MCF 10A (cell line): ENCODE data around the gene DLK1. TPM values are rescaled to one million over a fixed set of nuclear protein-coding genes. Genes with fewer than 3 reads are reported as not detected.

Experiments
- Bru-seq: library from RNA; stranded (reverse); fragments of 400-500 nt; gene quantifications from one replicate; lab custom pipeline; 2021; lab: Mats Ljungman, UMichigan
- BruChase-seq, 2 experiments: library from RNA; stranded (reverse); fragments of 400-500 nt; gene quantifications; one replicate each; lab custom pipeline; 2021; lab: Mats Ljungman, UMichigan
- BruUV-seq: library from RNA; stranded (reverse); fragments of 400-500 nt; replicated peaks from 2 replicates; lab custom pipeline; 2021; lab: Mats Ljungman, UMichigan
- CTCF ChIA-PET: fragments of 300-600 bp; sonication (Branson Sonifier 250); formaldehyde crosslinking; extraction: SDS; loops from one replicate; lab custom pipeline; 2021; ENCODE audit warnings: antibody characterized with exemption, inconsistent platforms; lab: Yijun Ruan, JAX
- POLR2A ChIA-PET: fragments of 300-600, 350-650 bp; sonication (Branson Sonifier 250); formaldehyde crosslinking; extraction: SDS; loops from one replicate; lab custom pipeline; 2020; ENCODE audit warnings: antibody characterized with exemption, inconsistent platforms; lab: Yijun Ruan, JAX
- DNase-seq: peaks from one replicate; pipeline ENCODE4 v3.0.0-alpha.2; 2018; ENCODE audit not compliant: unreplicated experiment
- H3K27ac Mint-ChIP-seq: one replicate; pipeline ENCODE4 v1.8.0; 2022; ENCODE audit warnings: mild to moderate bottlenecking, low read depth, mixed read lengths; ENCODE audit not compliant: unreplicated experiment
- H3K27me3 Mint-ChIP-seq: one replicate; pipeline ENCODE4 v1.8.0; 2022; ENCODE audit warnings: mixed read lengths; ENCODE audit not compliant: insufficient read depth, unreplicated experiment
- H3K36me3 Mint-ChIP-seq: one replicate; pipeline ENCODE4 v1.8.0; 2022; ENCODE audit warnings: mild to moderate bottlenecking, moderate library complexity, mixed read lengths; ENCODE audit not compliant: insufficient read depth, unreplicated experiment
- H3K4me1 Mint-ChIP-seq: one replicate; pipeline ENCODE4 v1.8.0; 2022; ENCODE audit warnings: mixed read lengths; ENCODE audit not compliant: insufficient read depth, unreplicated experiment
- H3K4me3 Mint-ChIP-seq: one replicate; pipeline ENCODE4 v1.8.0; 2022; ENCODE audit warnings: mild to moderate bottlenecking, moderate library complexity, mixed read lengths; ENCODE audit not compliant: unreplicated experiment
- H3K9me3 Mint-ChIP-seq: one replicate; pipeline ENCODE4 v1.8.0; 2022; ENCODE audit warnings: mixed read lengths; ENCODE audit not compliant: unreplicated experiment
- CTCF ChIP-seq: fragments of 200-600 bp; IDR thresholded peaks from one replicate; pipeline ENCODE4 v1.8.0; 2022; ENCODE audit warnings: antibody characterized with exemption, mild to moderate bottlenecking; ENCODE audit not compliant: unreplicated experiment
- intact Hi-C: fragments of 100-400 bp; cut with micrococcal nuclease; formaldehyde crosslinking; loops from 2 replicates; pipeline ENCODE4 v1.14.1; 2022
- long read RNA-seq: library from polyadenylated mRNA; stranded (forward); transcript quantifications from one replicate; pipeline ENCODE4 v2.0.0, GENCODE V29; 2022
- total RNA-seq: library from RNA; stranded (reverse); gene quantifications from 2 replicates; pipeline ENCODE4 v1.2.3, GENCODE V29; 2022

DLK1 gene
- total RNA-seq (not detected in 2 replicates), Bru-seq, nascent RNA (not detected), BruChase-seq, experiment 1, labeled RNA remaining after a 6-hour chase (not detected), BruChase-seq, experiment 2, labeled RNA remaining after a 2-hour chase (not detected)
- long read RNA-seq: 0 reads

GRCh38 chr14:100726550-100727085 is at the start of gene DLK1:
DLK1 (plus strand) TSS chr14:100726892; CDS start chr14:100727069, 177 bp downstream.
- H3K27me3 Mint-ChIP-seq: peaks cover 74% of the 10 kb centered on the region
- no peak for TF ChIP-seq CTCF
- no peak within 1 kb of the TSS for H3K4me3 Mint-ChIP-seq
- no peaks in the 10 kb centered on the region for H3K4me1 Mint-ChIP-seq
- no peaks in the 10 kb centered on the region for H3K9me3 Mint-ChIP-seq
- H3K36me3 Mint-ChIP-seq: no peaks in the 10 kb centered on the region
- BruUV-seq: no TSS peak
- CTCF ChIA-PET: no interaction called here
- H3K27ac Mint-ChIP-seq: no peak within 1 kb of the TSS
- POLR2A ChIA-PET: no interaction called here
- no peak for DNase-seq
- intact Hi-C loops: no loop called here

- intact Hi-C loops: no loop called here
- H3K36me3 Mint-ChIP-seq: no peaks in the 10 kb centered on the region
- H3K9me3 Mint-ChIP-seq: no peaks in the 10 kb centered on the region
- no peak for DNase-seq
- BruUV-seq: no TSS peak
- TF ChIP-seq CTCF: no peak
- no peaks in the 10 kb centered on the region for H3K27me3 Mint-ChIP-seq
- no peak overlapping the region for H3K4me3 Mint-ChIP-seq
- no peak overlapping the region for H3K27ac Mint-ChIP-seq
- peaks cover 12% of the 10 kb centered on the region for H3K4me1 Mint-ChIP-seq
- ChIA-PET POLR2A (no interaction called here), CTCF (interaction anchor here (1.5 kb wide), 1 partner anchor 558 kb away, joined by 3 read pairs; no protein-coding TSS in a partner anchor)
Measured at GRCh38 chr14:100677152-100677551, 49.5 kb upstream of the DLK1 start.

- H3K9me3 Mint-ChIP-seq: no peaks in the 10 kb centered on the region
- ChIA-PET POLR2A (no interaction called here), CTCF (interaction anchor here (0.7 to 1.5 kb wide), 2 partner anchors 156 to 557 kb away, joined by 3 read pairs; no protein-coding TSS in a partner anchor)
- H3K4me3 Mint-ChIP-seq: no peak overlapping the region
- no peaks in the 10 kb centered on the region for H3K27me3 Mint-ChIP-seq
- no TSS peak for BruUV-seq
- H3K4me1 Mint-ChIP-seq: peaks cover 12% of the 10 kb centered on the region
- H3K36me3 Mint-ChIP-seq: no peaks in the 10 kb centered on the region
- no peak for TF ChIP-seq CTCF
- intact Hi-C loops: no loop called here
- H3K27ac Mint-ChIP-seq: no peak overlapping the region
- no peak for DNase-seq
Measured at GRCh38 chr14:100677554-100678468, 48.9 kb upstream of the DLK1 start.

DNA sequence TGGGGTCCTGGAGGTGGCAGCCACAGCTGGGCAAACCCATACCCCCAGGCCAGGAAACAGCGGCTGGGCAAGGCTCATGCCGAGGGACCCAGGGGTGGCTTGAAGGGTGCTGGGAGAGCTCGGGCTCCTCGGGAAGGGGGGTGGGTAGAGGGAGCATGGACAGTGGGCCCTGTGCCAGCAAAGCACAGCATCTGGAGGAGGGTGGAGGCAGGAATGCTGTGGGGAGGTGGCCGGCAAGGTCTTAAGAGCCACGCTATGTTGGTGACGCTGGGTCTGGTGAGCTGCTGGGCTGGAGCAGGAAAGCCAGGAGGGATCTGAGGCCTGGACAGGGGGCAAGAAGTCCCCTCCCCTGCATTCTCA is 48.2 kb upstream of the DLK1 start:
- intact Hi-C loops: no loop called here
- no peak for TF ChIP-seq CTCF
- Mint-ChIP-seq H3K4me3 (no peak overlapping the region), H3K27ac (no peak overlapping the region), H3K4me1 (peaks cover 12% of the 10 kb centered on the region), H3K36me3 (no peaks in the 10 kb centered on the region), H3K27me3 (no peaks in the 10 kb centered on the region), H3K9me3 (no peaks in the 10 kb centered on the region)
- ChIA-PET CTCF (interaction anchor here (0.7 kb wide), 1 partner anchor 157 kb away, joined by 3 read pairs; no protein-coding TSS in a partner anchor), POLR2A (no interaction called here)
- BruUV-seq: no TSS peak
- DNase-seq: no peak
